HL-60 (cell line): ENCODE measurements around the gene PAK4.

Experiments used
- DNase-seq, 2 experiments: peaks; one replicate each; pipeline ENCODE4 v3.0.0-alpha.2; 2010 to 2020; ENCODE audit warnings: low read depth in 1 of 2, low spot score in 1 of 2
- H3K27ac ChIP-seq: fragments of 250-450 bp; sonication (Bioruptor Pico); replicated peaks from 2 replicates; pipeline ENCODE4 v1.5.1; 2020; ENCODE audit warnings: mild to moderate bottlenecking, moderate library complexity
- H3K27me3 ChIP-seq: fragments of 250-450 bp; sonication (Bioruptor Pico); 2 replicates; pipeline ENCODE4 v1.5.1; 2021; ENCODE audit warnings: mild to moderate bottlenecking, moderate library complexity; ENCODE audit not compliant: insufficient read depth, poor library complexity, severe bottlenecking
- H3K4me3 ChIP-seq: replicated peaks from 2 replicates; pipeline ENCODE4 v1.5.1; 2011; ENCODE audit warnings: mild to moderate bottlenecking, control low read depth, low read length; ENCODE audit not compliant: insufficient read depth
- CTCF ChIP-seq: IDR thresholded peaks from one replicate; pipeline ENCODE4 v1.5.1; 2011; ENCODE audit warnings: low read length, control low read depth, inconsistent platforms; ENCODE audit not compliant: insufficient read depth
- GABPA ChIP-seq: IDR thresholded peaks from 2 replicates; pipeline ENCODE4 v1.6.1; 2012; ENCODE audit warnings: low read depth
- POLR2AphosphoS5 ChIP-seq: IDR thresholded peaks from 2 replicates; pipeline ENCODE4 v1.6.1; 2012; ENCODE audit warnings: low read depth
- REST ChIP-seq: IDR thresholded peaks from 2 replicates; pipeline ENCODE4 v1.6.1; 2012; ENCODE audit warnings: low read depth; ENCODE audit not compliant: insufficient replicate concordance
- SPI1 ChIP-seq: IDR thresholded peaks from 2 replicates; pipeline ENCODE4 v1.6.1; 2012; ENCODE audit warnings: low read depth, mild to moderate bottlenecking, borderline replicate concordance

PAK4 gene

GRCh38 chr19:39205449-39205764 lies 79.8 kb downstream of the PAK4 start:
- Histone ChIP-seq H3K27me3 (peaks cover 38% of the 10 kb centered on the region), H3K27ac (no peak overlapping the region), H3K4me3 (no peak overlapping the region)
- TF ChIP-seq POLR2AphosphoS5 = no peak
- TF ChIP-seq GABPA = no peak
- TF ChIP-seq CTCF = no peak
- TF ChIP-seq REST = no peak
- no peak for TF ChIP-seq SPI1
- no peak for DNase-seq

- no peak for TF ChIP-seq POLR2AphosphoS5
- Histone ChIP-seq H3K27ac (no peak overlapping the region), H3K27me3 (peaks cover 31% of the 10 kb centered on the region), H3K4me3 (no peak overlapping the region)
- no peak for DNase-seq
Observed at GRCh38 chr19:39206122-39206521, 80.5 kb downstream of the PAK4 start.

GRCh38 chr19:39207293-39207836 lies 81.8 kb downstream of the PAK4 start:
- no peak overlapping the region for H3K27ac ChIP-seq
- no peak for DNase-seq
- H3K4me3 ChIP-seq = no peak overlapping the region
- TF ChIP-seq POLR2AphosphoS5 (no peak), CTCF (no peak), SPI1 (no peak), GABPA (no peak), REST (no peak)
- H3K27me3 ChIP-seq = peaks cover 28% of the 10 kb centered on the region

GRCh38 chr19:39208175-39208795 lies 82.7 kb downstream of the PAK4 start:
- no peak for DNase-seq
- no peak overlapping the region for H3K27ac ChIP-seq

More at GRCh38 chr19:39208175-39208795, 82.7 kb downstream of the PAK4 start:
- TF ChIP-seq GABPA (no peak), POLR2AphosphoS5 (no peak), SPI1 (no peak), CTCF (no peak), REST (no peak)
- H3K27me3 ChIP-seq = peaks cover 21% of the 10 kb centered on the region
- no peak overlapping the region for H3K4me3 ChIP-seq
